K562 (cell line): ENCODE measurements around the gene OR13A1. TPM values are rescaled to one million over a fixed set of nuclear protein-coding genes. Genes with fewer than 3 reads are reported as not detected.
"Not testable (repeated sequence)": the region's sequence is repeated elsewhere in the genome, so short reads cannot be mapped to it uniquely, and the experiment has no call there.

Experiments used
- ATAC-seq: fragments of 200-7000 bp; cut with Tn5 transposase; 3 replicates; pipeline ENCODE4 v1.9.1; 2020; ENCODE audit warnings: moderate library complexity
- BruUV-seq: library from RNA; stranded (reverse); fragments of 400-500 nt; replicated peaks from 2 replicates; lab custom pipeline; 2021; lab: Mats Ljungman, UMichigan
- CTCF ChIA-PET: fragments of 300-600 bp; formaldehyde crosslinking; extraction: SDS; loops from one replicate; lab custom pipeline; 2021; ENCODE audit warnings: low intra/inter-chr PET ratio; lab: Yijun Ruan, JAX
- POLR2A ChIA-PET: fragments of 300-600, 350-650 bp; sonication (Branson Sonifier 250); formaldehyde crosslinking; extraction: SDS; loops from one replicate; lab custom pipeline; 2021; ENCODE audit warnings: antibody characterized with exemption, inconsistent platforms; lab: Yijun Ruan, JAX
- DNase-seq, 4 experiments: peaks; one replicate each; pipeline versions ENCODE4 v3.0.0 to v3.0.0-alpha.2; 2011 to 2018; ENCODE audit warnings: low spot score in 3 of 4, mixed read lengths in 3 of 4; ENCODE audit errors: extremely low read depth in 1 of 4
- FAIRE-seq: peaks from 2 replicates; lab custom pipeline; 2011; peaks lifted over from hg19 to GRCh38; lab: Jason Lieb, UNC
- H2AFZ ChIP-seq: 2 replicates; pipeline ENCODE4 v1.6.0; 2011; ENCODE audit warnings: low read depth, low read length, control low read depth, inconsistent platforms
- H3K27ac ChIP-seq: fragments of 200-600 bp; 3 replicates; pipeline ENCODE4 v1.8.0; 2011; ENCODE audit warnings: low read depth, mild to moderate bottlenecking, control low read depth, inconsistent platforms, low read length, moderate library complexity, mixed read lengths; ENCODE audit errors: extremely low read depth
- H3K27me3 ChIP-seq, 2 experiments: fragments of 300-600 bp in 1 of 2; 2 replicates in 1 of 2; 3 replicates in 1 of 2; pipeline versions ENCODE4 v1.6.0 to v1.8.0; 2011; ENCODE audit warnings: inconsistent platforms in 2 of 2, low read length in 2 of 2, mild to moderate bottlenecking in 1 of 2, mixed read lengths in 1 of 2, moderate library complexity in 1 of 2; ENCODE audit not compliant: control insufficient read depth in 2 of 2, insufficient read depth in 2 of 2
- H3K36me3 ChIP-seq: fragments of 300-600 bp; 3 replicates; pipeline ENCODE4 v1.8.0; 2011; ENCODE audit warnings: mild to moderate bottlenecking, low read length, inconsistent platforms; ENCODE audit not compliant: control insufficient read depth, insufficient read depth
- H3K4me1 ChIP-seq, 2 experiments: fragments of 200-600 bp in 1 of 2; replicated peaks in 1 of 2; 2 replicates in 1 of 2; 3 replicates in 1 of 2; pipeline versions ENCODE4 v1.5.1 to v1.8.0; 2011; ENCODE audit warnings: inconsistent platforms in 2 of 2, low read length in 2 of 2, mild to moderate bottlenecking in 1 of 2, mixed read lengths in 1 of 2, moderate library complexity in 1 of 2; ENCODE audit not compliant: control insufficient read depth in 2 of 2, insufficient read depth in 2 of 2
- H3K4me2 ChIP-seq: 2 replicates; pipeline ENCODE4 v1.6.1; 2011; ENCODE audit warnings: low read length, control low read depth, inconsistent platforms, mixed read lengths; ENCODE audit not compliant: insufficient read depth
- H3K4me3 ChIP-seq: fragments of 200-600 bp; sonication (generic), shearing (Covaris generic); 2 replicates; pipeline ENCODE4 v1.5.1; 2016; ENCODE audit warnings: control low read depth, inconsistent platforms
- H3K79me2 ChIP-seq: fragments of 200-600 bp; 3 replicates; pipeline ENCODE4 v1.8.0; 2011; ENCODE audit warnings: low read length, inconsistent platforms; ENCODE audit not compliant: control insufficient read depth, insufficient read depth
- H3K9ac ChIP-seq, 2 experiments: 2 replicates each; pipeline versions ENCODE4 v1.6.0 to v1.6.1; 2011; ENCODE audit warnings: low read depth in 2 of 2, low read length in 2 of 2, control low read depth in 1 of 2, inconsistent platforms in 1 of 2, mild to moderate bottlenecking in 1 of 2, mixed read lengths in 1 of 2; ENCODE audit not compliant: insufficient read depth in 1 of 2
- H3K9me1 ChIP-seq: one replicate; pipeline ENCODE4 v1.6.0; 2011; ENCODE audit warnings: inconsistent platforms, mild to moderate bottlenecking, low read length, moderate library complexity; ENCODE audit not compliant: control insufficient read depth, insufficient read depth
- H3K9me3 ChIP-seq: replicated peaks from 2 replicates; pipeline ENCODE4 v1.5.1; 2011; ENCODE audit warnings: low read depth, low read length, inconsistent platforms; ENCODE audit not compliant: control insufficient read depth, insufficient read depth
- H4K20me1 ChIP-seq: replicated peaks from 2 replicates; pipeline ENCODE4 v1.6.1; 2011; ENCODE audit warnings: low read length, inconsistent platforms, mixed read lengths; ENCODE audit not compliant: control insufficient read depth, insufficient read depth
- ATF1 ChIP-seq, 2 experiments: fragments of 450-650 bp in 1 of 2; IDR thresholded peaks; 2 replicates each; pipeline ENCODE4 v1.6.1; 2016; ENCODE audit warnings: missing compliant biosample characterization in 1 of 2, missing genetic modification characterization in 1 of 2
- CTBP1 ChIP-seq: fragments of 450-650 bp; IDR thresholded peaks from 2 replicates; pipeline ENCODE4 v1.6.1; 2016; ENCODE audit warnings: borderline replicate concordance
- EP400 ChIP-seq: fragments of 450-650 bp; IDR thresholded peaks from 2 replicates; pipeline ENCODE4 v1.6.1; 2017; ENCODE audit warnings: antibody characterized with exemption, mild to moderate bottlenecking, moderate library complexity
- FOXA3 ChIP-seq, 2 experiments: fragments of 450-650 bp in 1 of 2; sonication (generic) in 1 of 2; formaldehyde crosslinking; IDR thresholded peaks in 1 of 2; conservative IDR thresholded peaks in 1 of 2; 2 replicates each; pipeline versions ENCODE4 v1.4.0 to v1.8.0; 2020 to 2022; ENCODE audit warnings: mild to moderate bottlenecking in 2 of 2, missing genetic modification reagents in 1 of 2
- FOXK2 ChIP-seq, 2 experiments: fragments of 450-650 bp; IDR thresholded peaks in 1 of 2; conservative IDR thresholded peaks in 1 of 2; 2 replicates each; pipeline ENCODE4 v1.6.1; 2016; ENCODE audit warnings: low read depth in 2 of 2, mild to moderate bottlenecking in 1 of 2
- LEF1 ChIP-seq: fragments of 450-650 bp; IDR thresholded peaks from 2 replicates; pipeline ENCODE4 v1.6.1; 2016; ENCODE audit warnings: mild to moderate bottlenecking
- MNT ChIP-seq, 2 experiments: fragments of 450-650 bp; conservative IDR thresholded peaks; 2 replicates each; pipeline ENCODE4 v1.6.1; 2017; ENCODE audit warnings: mild to moderate bottlenecking in 2 of 2, moderate library complexity in 2 of 2
- NRF1 ChIP-seq, 2 experiments: fragments of 450-650 bp; IDR thresholded peaks in 1 of 2; conservative IDR thresholded peaks in 1 of 2; 2 replicates each; pipeline ENCODE4 v1.6.1; 2014; ENCODE audit warnings: mild to moderate bottlenecking in 2 of 2
- PKNOX1 ChIP-seq: fragments of 450-650 bp; IDR thresholded peaks from 2 replicates; pipeline ENCODE4 v1.6.1; 2016
- RBBP5 ChIP-seq: fragments of 200-600 bp; sonication (generic); IDR thresholded peaks from 2 replicates; pipeline ENCODE4 v1.6.1; 2012; ENCODE audit warnings: borderline replicate concordance, mild to moderate bottlenecking, low read length, control low read depth, inconsistent platforms; ENCODE audit not compliant: insufficient read depth, poor library complexity, severe bottlenecking
- SOX6 ChIP-seq: fragments of 450-650 bp; IDR thresholded peaks from 2 replicates; pipeline ENCODE4 v1.6.1; 2014; ENCODE audit warnings: mild to moderate bottlenecking
- TFAP4 ChIP-seq: sonication (generic); formaldehyde crosslinking; IDR thresholded peaks from 2 replicates; pipeline ENCODE4 v1.8.0; 2022; ENCODE audit warnings: missing genetic modification reagents, mild to moderate bottlenecking, moderate library complexity, borderline replicate concordance
- WGBS: fragments of 100-300 bp; shearing (Covaris generic); methylation state at CpG from one replicate; pipeline ENCODE4 v1.1.6; 2016; ENCODE audit warnings: low coverage, mixed read lengths; ENCODE audit not compliant: insufficient coverage; ENCODE audit errors: missing lambda C conversion rate; 5-methylcytosine and 5-hydroxymethylcytosine counted together
- in situ Hi-C: fragments of 300-500 bp; cut with MboI; formaldehyde crosslinking; loops from 4 replicates; pipeline ENCODE4 v1.15.0; 2018; ENCODE audit warnings: inconsistent platforms, mixed read lengths
- intact Hi-C: fragments of 100-400 bp; cut with micrococcal nuclease; formaldehyde crosslinking; loops from 2 replicates; pipeline ENCODE4 v1.14.2; 2022
- polyA plus RNA-seq, 8 experiments: library from polyadenylated mRNA; depleted of rRNA in 4 of 8; stranded (reverse) in 5 of 8; unstranded in 3 of 8; fragments of >200 nt; fragmentation: Nextera tagmentation in 2 of 8; fragmentation: Illumina TruSeq in 1 of 8; extraction: Ambion mirVana in 2 of 8; extraction: Trizol in 1 of 8; gene quantifications; 2 replicates each; pipeline versions ENCODE4 v1.2.1 to v1.2.3, GENCODE V29; 2011 to 2014; ENCODE audit warnings: inconsistent platforms in 1 of 8, missing spikeins in 1 of 8
- total RNA-seq, 7 experiments: library from RNA; depleted of rRNA in 6 of 7; stranded (reverse); fragments of >200 nt in 6 of 7; fragmentation: Illumina TruSeq in 2 of 7; extraction: Trizol in 2 of 7; gene quantifications; 2 replicates each; pipeline versions ENCODE4 v1.2.1 to v1.2.3, GENCODE V29; 2011 to 2021; ENCODE audit warnings: low replicate concordance in 1 of 7

The OR13A1 gene
- total and polyA plus RNA-seq, 9 of the 15 experiments (the other 6 are each of a cell fraction or from before 2014, with no cell fraction given): 0.03 to 0.11 (median 0.06) TPM; not detected in 3

- H3K9me3 ChIP-seq; POLR2A ChIA-PET; ATAC-seq; FAIRE-seq; H3K79me2 ChIP-seq; BruUV-seq; H3K27me3 ChIP-seq; in situ Hi-C loops; intact Hi-C loops; CTCF ChIA-PET; H3K4me1 ChIP-seq; H4K20me1 ChIP-seq; H3K27ac ChIP-seq; H3K9me1 ChIP-seq; H3K36me3 ChIP-seq; TF ChIP-seq ATF1 (CRISPR knock-in tag; IDR thresholded peaks at IDR 0.05): not testable (repeated sequence)
- WGBS: 14% methylated on average over 17 of the region's 18 CpGs
- H3K9ac ChIP-seq: peak overlapping the region in 1 of 2 experiments; percentile 45; a peak in 2 of 4 replicates
- H2AFZ ChIP-seq: peak overlapping the region; percentile 80
- DNase-seq: peak in 1 of 4 experiments; percentile 49
- peak overlapping the region; percentile 27 for H3K4me3 ChIP-seq
- peak overlapping the region; percentile 61 for H3K4me2 ChIP-seq
- TF ChIP-seq FOXK2 (conservative IDR thresholded peaks at IDR 0.05 in 1 of 2, IDR thresholded peaks at IDR 0.05 in 1 of 2; ENCODE audit: low read depth in 2 of 2): peak; percentile 61 to 62; a peak in 2 of 4 replicates
- peak; percentile 36; the same call in 1 of the 2 replicates for TF ChIP-seq LEF1
- TF ChIP-seq EP400: peak; percentile 34; the same call in 1 of the 2 replicates
- 0 out of 2 replicates have a peak, but pooled peaks have one; percentile 10 for TF ChIP-seq ATF1 (tag; IDR thresholded peaks at IDR 0.05)
- peak; percentile 54; the same call in 1 of the 2 replicates for TF ChIP-seq CTBP1
- TF ChIP-seq FOXA3 (CRISPR knock-in tag; conservative IDR thresholded peaks at IDR 0.05 in 1 of 2, IDR thresholded peaks at IDR 0.05 in 1 of 2): peak; percentile 95 to 97
- TF ChIP-seq TFAP4 (CRISPR knock-in tag): peak; percentile 52; the same call in 1 of the 2 replicates
- peak in 1 of 2 experiments; percentile 34; a peak in 1 of 4 replicates for TF ChIP-seq NRF1 (conservative IDR thresholded peaks at IDR 0.05 in 1 of 2, IDR thresholded peaks at IDR 0.05 in 1 of 2)
- peak; percentile 89 for TF ChIP-seq PKNOX1
- peak; percentile 60; the same call in 1 of the 2 replicates for TF ChIP-seq SOX6
- peak; percentile 36 for TF ChIP-seq RBBP5
- peak; percentile 20 to 34; a peak in 1 of 4 replicates for TF ChIP-seq MNT (conservative IDR thresholded peaks at IDR 0.05)
Observed at GRCh38 chr10:45361983-45362799, 46.8 kb upstream of the OR13A1 start.
